HepG2 (cell line): ENCODE data around the gene OCSTAMP. TPM values are rescaled to one million over a fixed set of nuclear protein-coding genes. Genes with fewer than 3 reads are reported as not detected.

Source experiments
- HINFP ChIP-seq: sonication (generic); formaldehyde crosslinking; IDR thresholded peaks from 2 replicates; pipeline ENCODE4 v1.4.0; 2020; ENCODE audit warnings: low read depth, mild to moderate bottlenecking, missing genetic modification reagents
- HMG20B ChIP-seq: conservative IDR thresholded peaks from 2 replicates; pipeline ENCODE4 v1.6.1; 2016; ENCODE audit warnings: missing genetic modification reagents, missing compliant biosample characterization
- HNF1A ChIP-seq, 2 experiments: sonication (generic) in 1 of 2; formaldehyde crosslinking in 1 of 2; IDR thresholded peaks; 2 replicates each; pipeline versions ENCODE4 v1.4.0 to v1.6.1; 2016 to 2020; ENCODE audit warnings: borderline replicate concordance in 1 of 2, low read depth in 1 of 2, mild to moderate bottlenecking in 1 of 2, missing genetic modification reagents in 1 of 2
- MTA1 ChIP-seq: sonication (generic); formaldehyde crosslinking; IDR thresholded peaks from 2 replicates; pipeline ENCODE4 v1.4.0; 2020; ENCODE audit warnings: missing genetic modification reagents, mild to moderate bottlenecking, borderline replicate concordance
- NAIF1 ChIP-seq: sonication (generic); formaldehyde crosslinking; IDR thresholded peaks from 2 replicates; pipeline ENCODE4 v1.5.0; 2020; ENCODE audit warnings: mild to moderate bottlenecking, missing genetic modification reagents, borderline replicate concordance
- NFIB ChIP-seq: sonication (generic); formaldehyde crosslinking; IDR thresholded peaks from 2 replicates; pipeline ENCODE4 v1.9.0; 2021; ENCODE audit warnings: missing genetic modification reagents, mild to moderate bottlenecking, borderline replicate concordance
- NONO ChIP-seq, 2 experiments: fragments of 450-650 bp in 1 of 2; sonication (generic) in 1 of 2; formaldehyde crosslinking in 1 of 2; IDR thresholded peaks in 1 of 2; conservative IDR thresholded peaks in 1 of 2; 2 replicates each; pipeline versions ENCODE4 v1.6.1 to v1.8.0; 2017 to 2022; ENCODE audit warnings: mild to moderate bottlenecking in 1 of 2, missing genetic modification reagents in 1 of 2, moderate library complexity in 1 of 2
- NR2F6 ChIP-seq, 2 experiments: IDR thresholded peaks; 2 replicates each; pipeline ENCODE4 v1.6.1; 2016; ENCODE audit warnings: antibody characterized with exemption in 1 of 2, mild to moderate bottlenecking in 1 of 2
- PHF21A ChIP-seq: sonication (generic); formaldehyde crosslinking; IDR thresholded peaks from 2 replicates; pipeline ENCODE4 v1.5.0; 2020; ENCODE audit warnings: mild to moderate bottlenecking, missing genetic modification reagents
- PPARG ChIP-seq: conservative IDR thresholded peaks from 2 replicates; pipeline ENCODE4 v1.6.1; 2016; ENCODE audit warnings: missing biosample characterization, missing genetic modification reagents
- RARA ChIP-seq: IDR thresholded peaks from 2 replicates; pipeline ENCODE4 v1.6.1; 2016; ENCODE audit warnings: missing genetic modification reagents, missing compliant biosample characterization
- RFX5 ChIP-seq: IDR thresholded peaks from 2 replicates; pipeline ENCODE4 v1.6.1; 2011; ENCODE audit warnings: low read depth, low read length, improper control_type of control experiment
- SIX1 ChIP-seq: sonication (generic); formaldehyde crosslinking; IDR thresholded peaks from 2 replicates; pipeline ENCODE4 v1.4.0; 2020; ENCODE audit warnings: missing genetic modification reagents, borderline replicate concordance
- SP140L ChIP-seq: sonication (generic); formaldehyde crosslinking; IDR thresholded peaks from 2 replicates; pipeline ENCODE4 v1.4.0; 2020; ENCODE audit warnings: missing genetic modification reagents, borderline replicate concordance
- TFE3 ChIP-seq: IDR thresholded peaks from 2 replicates; pipeline ENCODE4 v1.6.1; 2016
- U2AF1 ChIP-seq: fragments of 200-400 bp; formaldehyde crosslinking; optimal IDR thresholded peaks from 2 replicates; pipeline ENCODE3; 2017; ENCODE audit warnings: mild to moderate bottlenecking, low read depth, low read length
- ZBTB7B ChIP-seq: sonication (generic); formaldehyde crosslinking; IDR thresholded peaks from 2 replicates; pipeline ENCODE4 v1.4.0; 2020; ENCODE audit warnings: missing genetic modification reagents
- ZNF3 ChIP-seq: IDR thresholded peaks from 2 replicates; pipeline ENCODE4 v1.7.0; 2017; ENCODE audit warnings: inconsistent platforms
- ZNF329 ChIP-seq: sonication (generic); formaldehyde crosslinking; IDR thresholded peaks from 2 replicates; pipeline ENCODE4 v1.9.0; 2021; ENCODE audit warnings: low read depth, mild to moderate bottlenecking, missing genetic modification reagents
- ZNF614 ChIP-seq: IDR thresholded peaks from 2 replicates; pipeline ENCODE4 v1.6.1; 2018; ENCODE audit warnings: missing biosample characterization, missing genetic modification reagents, inconsistent platforms, borderline replicate concordance
- ZNF678 ChIP-seq: sonication (generic); formaldehyde crosslinking; IDR thresholded peaks from 2 replicates; pipeline ENCODE4 v1.4.0; 2020; ENCODE audit warnings: mild to moderate bottlenecking, missing genetic modification reagents
- ZNF816 ChIP-seq: sonication (generic); formaldehyde crosslinking; IDR thresholded peaks from 2 replicates; pipeline ENCODE4 v1.8.0; 2022; ENCODE audit warnings: missing genetic modification reagents, mild to moderate bottlenecking, borderline replicate concordance
- ZZZ3 ChIP-seq: sonication (generic); formaldehyde crosslinking; IDR thresholded peaks from 2 replicates; pipeline ENCODE4 v1.4.0; 2020; ENCODE audit warnings: missing genetic modification reagents, mild to moderate bottlenecking, borderline replicate concordance
- polyA plus RNA-seq, 8 experiments: library from polyadenylated mRNA; depleted of rRNA in 3 of 8; stranded (reverse) in 7 of 8; unstranded in 1 of 8; fragments of >200 nt; fragmentation: Illumina TruSeq in 4 of 8; extraction: Trizol in 4 of 8; gene quantifications; 2 replicates each; pipeline versions ENCODE4 v1.2.1 to v1.2.3, GENCODE V29; 2011 to 2016; ENCODE audit warnings: low read depth in 4 of 8, missing spikeins in 1 of 8, mixed read lengths in 1 of 8; ENCODE audit not compliant: insufficient read depth in 1 of 8
- total RNA-seq, 5 experiments: library from RNA; depleted of rRNA; stranded (reverse); fragments of >200 nt; fragmentation: Illumina TruSeq; extraction: Trizol; gene quantifications; 2 replicates each; pipeline ENCODE4 v1.2.3, GENCODE V29; 2016; ENCODE audit warnings: low read depth in 1 of 5

Gene OCSTAMP
- total and polyA plus RNA-seq, 2 of the 13 experiments (the other 11 are each of a cell fraction or from before 2014, with no cell fraction given) = not detected

GRCh38 chr20:46564241-46564957 is 13.9 kb upstream of the OCSTAMP start (continued):
- no peak for TF ChIP-seq HNF1A (IDR thresholded peaks at IDR 0.05; ENCODE audit: low read depth)
- no peak; the same call in 1 of the 2 replicates for TF ChIP-seq HNF1A (CRISPR knock-in tag; IDR thresholded peaks at IDR 0.05; ENCODE audit: borderline replicate concordance)
- peak; percentile 76 for TF ChIP-seq TFE3 (CRISPR knock-in tag)
- TF ChIP-seq PHF21A (CRISPR knock-in tag) = peak; percentile 49; the same call in 1 of the 2 replicates
- TF ChIP-seq NR2F6 (IDR thresholded peaks at IDR 0.05) = peak; percentile 45; the same call in 1 of the 2 replicates
- peak; percentile 77 for TF ChIP-seq NR2F6 (CRISPR knock-in tag; IDR thresholded peaks at IDR 0.05)
- TF ChIP-seq NFIB (CRISPR knock-in tag) = no peak
- no peak for TF ChIP-seq MTA1 (CRISPR knock-in tag)
- TF ChIP-seq ZNF614 (CRISPR knock-in tag) = no peak
- no peak for TF ChIP-seq ZNF329
- TF ChIP-seq SIX1 (CRISPR knock-in tag) = peak; percentile 71; the same call in 1 of the 2 replicates
- no peak for TF ChIP-seq ZNF678 (CRISPR knock-in tag)
- 0 out of 2 replicates have a peak, but pooled peaks have one; percentile 23 for TF ChIP-seq NAIF1 (CRISPR knock-in tag)
- peak; percentile 81; the same call in 1 of the 2 replicates for TF ChIP-seq PPARG
- TF ChIP-seq ZZZ3 (CRISPR knock-in tag) = no peak
- TF ChIP-seq RARA (CRISPR knock-in tag) = peak; percentile 68
- no peak for TF ChIP-seq ZNF816
- no peak for TF ChIP-seq SP140L (CRISPR knock-in tag)
- no peak for TF ChIP-seq HINFP (CRISPR knock-in tag)
- no peak for TF ChIP-seq U2AF1
- no peak for TF ChIP-seq RFX5
- peak; percentile 84 for TF ChIP-seq HMG20B (CRISPR knock-in tag)
- no peak for TF ChIP-seq ZNF3
- no peak for TF ChIP-seq ZBTB7B (CRISPR knock-in tag)
- no peak for TF ChIP-seq NONO (IDR thresholded peaks at IDR 0.05)
- TF ChIP-seq NONO (CRISPR knock-in tag; conservative IDR thresholded peaks at IDR 0.05) = no peak
